H7 (cell line): ENCODE measurements around the gene LEPROT. TPM values are rescaled to one million over a fixed set of nuclear protein-coding genes. Genes with fewer than 3 reads are reported as not detected.

Source experiments
- total RNA-seq: library from RNA; depleted of rRNA; stranded (reverse); fragments of >200 nt; shearing (Covaris generic); gene quantifications from 2 replicates; pipeline ENCODE4 v1.2.3, GENCODE V29; 2014; rRNA removed

LEPROT gene
- total RNA-seq, 1 experiment from 2014 or later: 26.8 TPM

Other genes with a start within 250 kb of the LEPROT start
- 7.3 and 10.9 TPM in 2 replicates for gene DNAJC6, start 111.1 kb upstream of the LEPROT start, total RNA-seq
- 7.0 and 9.8 TPM in 2 replicates for gene LEPR, start within 50 bp of the LEPROT start, total RNA-seq